ENCODE results near the gene CNIH3.

Gene CNIH3

GRCh38 chr1:224785040-224785328 lies 168.9 kb downstream of the CNIH3 start:
- no peak for DNase-seq (ENCODE audit: extremely low read depth, low read depth)
- no peak for TF ChIP-seq CTCF (IDR thresholded peaks at IDR 0.05; ENCODE audit: low read depth, low read length)

GRCh38 chr1:224785622-224786021 lies 169.5 kb downstream of the CNIH3 start:
- TF ChIP-seq CTCF (IDR thresholded peaks at IDR 0.05; ENCODE audit: low read depth, low read length), result no peak
- DNase-seq (ENCODE audit: extremely low read depth, low read depth), result no peak

GRCh38 chr1:224786533-224787250 lies 170.6 kb downstream of the CNIH3 start:
- DNase-seq (ENCODE audit: extremely low read depth, low read depth), result no peak

GRCh38 chr1:224789311-224789710 lies 173.2 kb downstream of the CNIH3 start:
- TF ChIP-seq CTCF (IDR thresholded peaks at IDR 0.05; ENCODE audit: low read depth, low read length), result no peak

More at GRCh38 chr1:224786533-224787250, 170.6 kb downstream of the CNIH3 start:
- no peak for TF ChIP-seq CTCF (IDR thresholded peaks at IDR 0.05; ENCODE audit: low read depth, low read length)

More at GRCh38 chr1:224789311-224789710, 173.2 kb downstream of the CNIH3 start:
- DNase-seq (ENCODE audit: extremely low read depth, low read depth), result no peak
